ENCODE results near the gene IMMP2L.
"Not testable (repeated sequence)": the region's sequence is repeated elsewhere in the genome, so short reads cannot be mapped to it uniquely, and the experiment has no call there.

The IMMP2L gene

GRCh38 chr7:111459065-111459756 lies 103.1 kb downstream of the IMMP2L start:
- DNase-seq, result no peak

GRCh38 chr7:111450705-111451104 lies 111.6 kb downstream of the IMMP2L start:
- not testable (repeated sequence) for DNase-seq

- not testable (repeated sequence) for DNase-seq
Observed at GRCh38 chr7:111447502-111447901, 114.8 kb downstream of the IMMP2L start.

- no peak for DNase-seq
Observed at GRCh38 chr7:111439977-111440376, 122.3 kb downstream of the IMMP2L start.

GRCh38 chr7:111438369-111439289 lies 123.7 kb downstream of the IMMP2L start:
- DNase-seq, result no peak

- no peak for DNase-seq
Observed at GRCh38 chr7:111437736-111438135, 124.6 kb downstream of the IMMP2L start.

GRCh38 chr7:111436608-111437007 lies 125.7 kb downstream of the IMMP2L start:
- no peak for DNase-seq

- no peak for DNase-seq
Observed at GRCh38 chr7:111433426-111433825, 128.9 kb downstream of the IMMP2L start.

- peak; percentile 11 for DNase-seq
Observed at GRCh38 chr7:111429781-111430180, 132.5 kb downstream of the IMMP2L start.

- DNase-seq, result no peak
Observed at GRCh38 chr7:111424768-111425167, 137.5 kb downstream of the IMMP2L start.

GRCh38 chr7:111414374-111414773 lies 147.9 kb downstream of the IMMP2L start:
- no peak for DNase-seq

GRCh38 chr7:111413739-111414138 lies 148.6 kb downstream of the IMMP2L start:
- DNase-seq, result no peak

- DNase-seq, result no peak
Observed at GRCh38 chr7:111410899-111411298, 151.4 kb downstream of the IMMP2L start.

GRCh38 chr7:111409714-111410422 lies 152.4 kb downstream of the IMMP2L start:
- DNase-seq, result no peak

- DNase-seq, result no peak
Observed at GRCh38 chr7:111408724-111409123, 153.6 kb downstream of the IMMP2L start.

GRCh38 chr7:111407258-111407657 lies 155.0 kb downstream of the IMMP2L start:
- no peak for DNase-seq

- DNase-seq, result no peak
Observed at GRCh38 chr7:111405621-111406020, 156.7 kb downstream of the IMMP2L start.

GRCh38 chr7:111401516-111401915 lies 160.8 kb downstream of the IMMP2L start:
- DNase-seq, result no peak

GRCh38 chr7:111400088-111400487 lies 162.2 kb downstream of the IMMP2L start:
- DNase-seq, result no peak

- DNase-seq, result no peak
Observed at GRCh38 chr7:111394891-111395290, 167.4 kb downstream of the IMMP2L start.

GRCh38 chr7:111393011-111393754 lies 169.1 kb downstream of the IMMP2L start:
- no peak for DNase-seq

GRCh38 chr7:111392294-111392693 lies 170.0 kb downstream of the IMMP2L start:
- no peak for DNase-seq

GRCh38 chr7:111390000-111390399 lies 172.3 kb downstream of the IMMP2L start:
- DNase-seq, result no peak

All from suppressor macrophage treated with lipopolysaccharide for 4 hours (primary cell).